H1 (cell line): Measurements from ENCODE around the gene SRRM2. TPM values are rescaled to one million over a fixed set of nuclear protein-coding genes. Genes with fewer than 3 reads are reported as not detected.

ENCODE experiments used
- CTCF ChIA-PET: fragments of 300-600 bp; sonication (Branson Sonifier 250); formaldehyde crosslinking; loops from one replicate; lab custom pipeline; 2021; ENCODE audit not compliant: partially characterized antibody; lab: Charles Lee
- POLR2A ChIA-PET: fragments of 300-600 bp; sonication (Branson Sonifier 250); formaldehyde crosslinking; loops from one replicate; lab custom pipeline; 2021; ENCODE audit warnings: inconsistent platforms; ENCODE audit not compliant: partially characterized antibody; lab: Charles Lee
- DNase-seq, 2 experiments: peaks; one replicate each; pipeline versions ENCODE4 v3.0.0 to v3.0.0-alpha.2; 2010 to 2022; ENCODE audit warnings: low spot score in 2 of 2, low read depth in 1 of 2, mixed read lengths in 1 of 2
- FAIRE-seq: peaks from 2 replicates; lab custom pipeline; 2011; peaks lifted over from hg19 to GRCh38; lab: Jason Lieb, UNC
- H2AFZ ChIP-seq: 2 replicates; pipeline ENCODE4 v1.8.1; 2012; ENCODE audit warnings: low read length, inconsistent platforms
- H2AK5ac ChIP-seq: 2 replicates; pipeline ENCODE4 v1.6.1; 2013; ENCODE audit warnings: low read depth, low read length
- H2BK120ac ChIP-seq: replicated peaks from 2 replicates; pipeline ENCODE3; 2013; ENCODE audit warnings: low read depth, low read length, inconsistent platforms
- H2BK12ac ChIP-seq: 2 replicates; pipeline ENCODE4 v1.6.1; 2013; ENCODE audit warnings: low read depth, low read length
- H2BK15ac ChIP-seq: 2 replicates; pipeline ENCODE4 v1.6.1; 2013; ENCODE audit warnings: low read length
- H2BK20ac ChIP-seq: 2 replicates; pipeline ENCODE4 v1.6.1; 2013; ENCODE audit warnings: low read length
- H2BK5ac ChIP-seq: 2 replicates; pipeline ENCODE4 v1.6.1; 2013; ENCODE audit warnings: low read depth, low read length
- H3K14ac ChIP-seq: 2 replicates; pipeline ENCODE4 v1.6.1; 2013; ENCODE audit warnings: inconsistent platforms; ENCODE audit not compliant: insufficient read length
- H3K18ac ChIP-seq: 2 replicates; pipeline ENCODE4 v1.6.1; 2013; ENCODE audit warnings: low read length; ENCODE audit errors: extremely low read depth
- H3K23ac ChIP-seq: 2 replicates; pipeline ENCODE4 v1.6.1; 2013; ENCODE audit warnings: inconsistent platforms; ENCODE audit not compliant: insufficient read length
- H3K23me2 ChIP-seq: 2 replicates; pipeline ENCODE4 v1.6.1; 2013; ENCODE audit warnings: low read depth, low read length
- H3K27ac ChIP-seq: 2 replicates; pipeline ENCODE4 v1.6.1; 2011; ENCODE audit warnings: low read depth, low read length, inconsistent platforms
- H3K27me3 ChIP-seq, 4 experiments: replicated peaks in 1 of 4; 1 replicate in 1 of 4; 2 replicates in 3 of 4; pipeline versions ENCODE4 v1.6.1 to v1.8.1; 2011 to 2013; ENCODE audit warnings: low read length in 3 of 4, mild to moderate bottlenecking in 3 of 4, inconsistent platforms in 2 of 4, mixed read lengths in 2 of 4, moderate library complexity in 1 of 4; ENCODE audit not compliant: control insufficient read depth in 3 of 4, insufficient read depth in 3 of 4; ENCODE audit errors: extremely low read depth in 1 of 4
- H3K36me3 ChIP-seq, 4 experiments: 2 replicates each; pipeline versions ENCODE4 v1.6.1 to v1.8.1; 2011 to 2013; ENCODE audit warnings: mild to moderate bottlenecking in 4 of 4, low read length in 3 of 4, moderate library complexity in 2 of 4, control low read depth in 1 of 4, inconsistent platforms in 1 of 4; ENCODE audit not compliant: insufficient read depth in 4 of 4, control insufficient read depth in 2 of 4
- H3K4ac ChIP-seq: replicated peaks from 2 replicates; pipeline ENCODE3; 2013; ENCODE audit warnings: low read length, low read depth, mixed read lengths, inconsistent platforms; ENCODE audit not compliant: insufficient read length
- H3K4me1 ChIP-seq, 4 experiments: replicated peaks in 1 of 4; 1 replicate in 1 of 4; 2 replicates in 3 of 4; pipeline versions ENCODE4 v1.6.1 to v1.8.1; 2011 to 2013; ENCODE audit warnings: low read length in 3 of 4, inconsistent platforms in 2 of 4, mixed read lengths in 1 of 4; ENCODE audit not compliant: insufficient read depth in 4 of 4, control insufficient read depth in 3 of 4
- H3K4me2 ChIP-seq, 2 experiments: 2 replicates each; pipeline versions ENCODE4 v1.6.1 to v1.8.1; 2011 to 2013; ENCODE audit warnings: low read depth in 2 of 2, low read length in 2 of 2, control low read depth in 1 of 2, inconsistent platforms in 1 of 2, mild to moderate bottlenecking in 1 of 2; ENCODE audit not compliant: insufficient read depth in 1 of 2
- H3K4me3 ChIP-seq, 4 experiments: fragments of 200-600, 300-600 bp in 1 of 4; sonication (generic), shearing (Covaris generic), sonication (Bioruptor Twin) in 1 of 4; 2 replicates each; pipeline versions ENCODE4 v1.5.1 to v1.8.1; 2011 to 2016; ENCODE audit warnings: low read length in 4 of 4, low read depth in 3 of 4, control low read depth in 2 of 4, inconsistent platforms in 2 of 4, mild to moderate bottlenecking in 2 of 4, mixed read lengths in 1 of 4, moderate library complexity in 1 of 4; ENCODE audit not compliant: insufficient read depth in 2 of 4; ENCODE audit errors: extremely low read depth in 1 of 4
- H3K56ac ChIP-seq: replicated peaks from 2 replicates; pipeline ENCODE3; 2013; ENCODE audit warnings: low read depth, mild to moderate bottlenecking, mixed read lengths, low read length, inconsistent platforms; ENCODE audit not compliant: insufficient read length
- H3K79me1 ChIP-seq: 2 replicates; pipeline ENCODE4 v1.6.1; 2013; ENCODE audit warnings: low read depth, low read length, control low read depth
- H3K79me2 ChIP-seq, 2 experiments: 2 replicates each; pipeline versions ENCODE4 v1.6.1 to v1.8.1; 2012 to 2013; ENCODE audit warnings: low read length in 2 of 2, mild to moderate bottlenecking in 2 of 2, inconsistent platforms in 1 of 2; ENCODE audit not compliant: insufficient read depth in 2 of 2, control insufficient read depth in 1 of 2
- H3K9ac ChIP-seq, 4 experiments: replicated peaks in 1 of 4; 1 replicate in 1 of 4; 2 replicates in 3 of 4; pipeline versions ENCODE4 v1.6.1 to v1.8.1; 2011 to 2013; ENCODE audit warnings: low read depth in 3 of 4, low read length in 3 of 4, control low read depth in 2 of 4, mild to moderate bottlenecking in 2 of 4, moderate library complexity in 2 of 4, inconsistent platforms in 1 of 4; ENCODE audit errors: extremely low read depth in 1 of 4
- H3K9me3 ChIP-seq, 2 experiments: 2 replicates each; pipeline versions ENCODE4 v1.6.1 to v1.8.1; 2012 to 2013; ENCODE audit warnings: mild to moderate bottlenecking in 2 of 2, moderate library complexity in 2 of 2, control low read depth in 1 of 2, inconsistent platforms in 1 of 2, low read depth in 1 of 2, low read length in 1 of 2, mixed read lengths in 1 of 2; ENCODE audit not compliant: insufficient read depth in 2 of 2
- H4K20me1 ChIP-seq, 2 experiments: replicated peaks in 1 of 2; 2 replicates each; pipeline versions ENCODE3 to v1.8.1; 2011 to 2013; ENCODE audit warnings: inconsistent platforms in 2 of 2, low read length in 2 of 2, mild to moderate bottlenecking in 1 of 2; ENCODE audit not compliant: insufficient read depth in 2 of 2, control insufficient read depth in 1 of 2
- H4K5ac ChIP-seq: 2 replicates; pipeline ENCODE4 v1.6.1; 2013; ENCODE audit warnings: low read length, low read depth, mixed read lengths, inconsistent platforms; ENCODE audit not compliant: insufficient read length
- H4K8ac ChIP-seq: 2 replicates; pipeline ENCODE4 v1.8.0; 2013; ENCODE audit warnings: mild to moderate bottlenecking, moderate library complexity, low read length, inconsistent platforms; ENCODE audit not compliant: insufficient read depth; ENCODE audit errors: extremely low read depth
- H4K91ac ChIP-seq: replicated peaks from 2 replicates; pipeline ENCODE3; 2013; ENCODE audit warnings: low read length, mixed read lengths, inconsistent platforms; ENCODE audit not compliant: insufficient read length
- CHD1 ChIP-seq: IDR thresholded peaks from 2 replicates; pipeline ENCODE4 v1.6.1; 2012; ENCODE audit warnings: low read depth, low read length, improper control_type of control experiment
- KDM4A ChIP-seq: IDR thresholded peaks from one replicate; pipeline ENCODE4 v1.7.1; 2012; ENCODE audit warnings: low read depth, mild to moderate bottlenecking, moderate library complexity, low read length, inconsistent platforms; ENCODE audit not compliant: severe bottlenecking
- POU5F1 ChIP-seq: IDR thresholded peaks from 2 replicates; pipeline ENCODE4 v1.6.1; 2011; ENCODE audit warnings: low read depth, mild to moderate bottlenecking, low read length, moderate library complexity
- SIN3A ChIP-seq, 2 experiments: IDR thresholded peaks in 1 of 2; conservative IDR thresholded peaks in 1 of 2; 2 replicates each; pipeline ENCODE4 v1.6.1; 2011 to 2012; ENCODE audit warnings: low read length in 2 of 2, improper control_type of control experiment in 1 of 2, low read depth in 1 of 2, mild to moderate bottlenecking in 1 of 2
- WGBS, 2 experiments: shearing (Covaris generic) in 1 of 2; methylation state at CpG; one replicate each; pipeline versions ENCODE4 v1.1.6 to v1.1.7; 2013 to 2015; ENCODE audit warnings: low lambda C conversion rate in 2 of 2, mixed read lengths in 2 of 2, inconsistent platforms in 1 of 2, low coverage in 1 of 2, missing lambda C conversion rate in 1 of 2; ENCODE audit not compliant: insufficient replicate concordance in 2 of 2, insufficient coverage in 1 of 2, insufficient read length in 1 of 2; ENCODE audit errors: extremely low coverage in 1 of 2, missing lambda C conversion rate in 1 of 2; 5-methylcytosine and 5-hydroxymethylcytosine counted together
- polyA plus RNA-seq, 7 experiments: library from polyadenylated mRNA; depleted of rRNA in 3 of 7; stranded (reverse) in 5 of 7; unstranded in 2 of 7; fragments of >200 nt in 5 of 7; fragments of 200-250 nt in 2 of 7; gene quantifications; 1 replicate in 5 of 7; 2 replicates in 1 of 7; 4 replicates in 1 of 7; pipeline versions ENCODE4 v1.2.1 to v1.2.3, GENCODE V29; 2011 to 2013; ENCODE audit warnings: missing spikeins in 2 of 7, mixed read lengths in 2 of 7
- total RNA-seq: library from RNA; stranded (reverse); fragmentation: NEBNext Ultra II Directional; extraction: Animal tissue kit (Norgen Biotek cat#: 25700); gene quantifications from 2 replicates; pipeline ENCODE4 v1.2.1, GENCODE V29; 2021

SRRM2 gene
- total and polyA plus RNA-seq, 2 of the 8 experiments (the other 6 are each of a cell fraction or from before 2014, with no cell fraction given), result 300 to 579 TPM

DNA sequence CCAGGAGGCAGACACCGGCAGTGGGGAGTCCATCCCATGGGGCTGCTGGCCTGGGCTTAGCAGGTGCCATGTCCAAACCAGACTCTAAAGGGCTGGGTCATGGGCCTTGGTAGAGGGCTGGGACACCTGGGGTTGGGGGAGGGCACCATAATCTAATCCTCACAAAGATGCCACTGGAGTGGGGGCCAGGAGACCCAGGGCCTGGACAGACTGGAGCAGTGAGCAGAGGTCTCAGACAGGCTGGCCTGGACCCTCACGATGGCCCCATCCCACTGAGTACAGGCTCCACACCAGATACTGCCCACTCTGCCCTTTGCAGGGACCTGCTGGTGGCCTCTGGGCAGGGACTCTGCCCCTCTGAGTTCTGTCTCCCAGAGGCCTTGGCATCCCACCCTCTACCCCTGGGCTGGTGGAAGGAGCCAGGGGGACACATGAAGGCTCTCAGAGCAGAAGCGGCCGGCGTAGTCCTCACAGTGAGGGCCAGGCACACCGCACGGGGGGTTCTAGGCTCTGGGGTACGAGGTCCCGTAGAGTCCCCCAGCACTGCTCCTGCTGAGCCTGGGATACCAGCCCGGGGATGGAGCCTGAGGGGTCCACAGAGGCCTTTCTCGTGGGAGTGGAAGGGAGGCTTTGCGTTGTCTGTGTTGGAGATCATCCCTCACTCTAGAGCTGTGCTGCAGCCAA is 10.0 kb upstream of the SRRM2 start:
- Histone ChIP-seq H3K4me3 (no peak overlapping the region), H3K4ac (no peak overlapping the region), H4K91ac (no peak overlapping the region), H3K4me2 (no peak overlapping the region), H3K23ac (no peak overlapping the region), H2AFZ (no peak overlapping the region), H3K79me2 (no peaks in the 10 kb centered on the region), H3K4me1 (peaks cover 0 to 3% (median 0%) of the 10 kb centered on the region in 4 experiments; a peak in 4 of 7 replicates), H4K8ac (no peak overlapping the region), H2BK15ac (no peak overlapping the region), H2AK5ac (no peak overlapping the region), H3K9me3 (no peaks in the 10 kb centered on the region), H2BK120ac (no peak overlapping the region), H3K14ac (no peak overlapping the region), H2BK20ac (no peak overlapping the region), H3K36me3 (no peaks in the 10 kb centered on the region), H2BK12ac (no peak overlapping the region), H4K5ac (no peak overlapping the region), H3K79me1 (no peaks in the 10 kb centered on the region; the same call in 1 of the 2 replicates), H3K56ac (no peak overlapping the region), H3K9ac (no peak overlapping the region), H3K23me2 (no peaks in the 10 kb centered on the region), H2BK5ac (no peak overlapping the region), H3K27me3 (no peaks in the 10 kb centered on the region), H3K27ac (no peak overlapping the region), H4K20me1 (peaks cover 0 to 1% of the 10 kb centered on the region in 2 experiments), H3K18ac (no peak overlapping the region; the same call in 1 of the 2 replicates)
- no peak for DNase-seq
- 91% methylated on average over 12 of the region's 12 CpGs; no CpG with 5 or more reads in 1 of the 2 experiments for WGBS, 2 experiments
- ChIA-PET POLR2A (interaction anchor here (0.7 to 8.0 kb wide), 4 partner anchors 9 to 41 kb away, joined by 3 to 96 read pairs (median 4); partner anchors contain the start of gene SRRM2), CTCF (interaction anchor here (1.6 kb wide), 1 partner anchor 97 kb away, joined by 6 read pairs; no protein-coding TSS in a partner anchor)
- FAIRE-seq, result no peak
- no peak for TF ChIP-seq CHD1
- TF ChIP-seq POU5F1, result no peak
- no peak for TF ChIP-seq SIN3A (conservative IDR thresholded peaks at IDR 0.05 in 1 of 2, IDR thresholded peaks at IDR 0.05 in 1 of 2; ENCODE audit: low read depth in 1 of 2, low read length in 2 of 2)
- no peak for TF ChIP-seq KDM4A
